Measurements from ENCODE around the gene BSN.

DNA sequence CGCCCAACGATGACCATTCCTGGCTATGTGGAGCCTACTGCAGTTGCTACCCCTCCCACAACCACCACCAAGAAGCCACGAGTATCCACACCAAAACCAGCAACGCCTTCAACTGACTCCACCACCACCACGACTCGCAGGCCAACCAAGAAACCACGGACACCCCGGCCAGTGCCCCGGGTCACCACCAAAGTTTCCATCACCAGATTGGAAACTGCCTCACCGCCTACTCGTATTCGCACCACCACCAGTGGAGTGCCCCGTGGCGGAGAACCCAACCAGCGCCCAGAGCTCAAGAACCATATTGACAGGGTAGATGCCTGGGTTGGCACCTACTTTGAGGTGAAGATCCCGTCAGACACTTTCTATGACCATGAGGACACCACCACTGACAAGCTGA, 22.6 kb upstream of the BSN start:
- TF ChIP-seq EZH2 (IDR thresholded peaks at IDR 0.05; ENCODE audit: low read depth, unreplicated experiment), result no peak
- no peak for TF ChIP-seq CREB1 (CRISPR knock-in tag; IDR thresholded peaks at IDR 0.05; ENCODE audit: low read depth)
- TF ChIP-seq, protein P1, sequence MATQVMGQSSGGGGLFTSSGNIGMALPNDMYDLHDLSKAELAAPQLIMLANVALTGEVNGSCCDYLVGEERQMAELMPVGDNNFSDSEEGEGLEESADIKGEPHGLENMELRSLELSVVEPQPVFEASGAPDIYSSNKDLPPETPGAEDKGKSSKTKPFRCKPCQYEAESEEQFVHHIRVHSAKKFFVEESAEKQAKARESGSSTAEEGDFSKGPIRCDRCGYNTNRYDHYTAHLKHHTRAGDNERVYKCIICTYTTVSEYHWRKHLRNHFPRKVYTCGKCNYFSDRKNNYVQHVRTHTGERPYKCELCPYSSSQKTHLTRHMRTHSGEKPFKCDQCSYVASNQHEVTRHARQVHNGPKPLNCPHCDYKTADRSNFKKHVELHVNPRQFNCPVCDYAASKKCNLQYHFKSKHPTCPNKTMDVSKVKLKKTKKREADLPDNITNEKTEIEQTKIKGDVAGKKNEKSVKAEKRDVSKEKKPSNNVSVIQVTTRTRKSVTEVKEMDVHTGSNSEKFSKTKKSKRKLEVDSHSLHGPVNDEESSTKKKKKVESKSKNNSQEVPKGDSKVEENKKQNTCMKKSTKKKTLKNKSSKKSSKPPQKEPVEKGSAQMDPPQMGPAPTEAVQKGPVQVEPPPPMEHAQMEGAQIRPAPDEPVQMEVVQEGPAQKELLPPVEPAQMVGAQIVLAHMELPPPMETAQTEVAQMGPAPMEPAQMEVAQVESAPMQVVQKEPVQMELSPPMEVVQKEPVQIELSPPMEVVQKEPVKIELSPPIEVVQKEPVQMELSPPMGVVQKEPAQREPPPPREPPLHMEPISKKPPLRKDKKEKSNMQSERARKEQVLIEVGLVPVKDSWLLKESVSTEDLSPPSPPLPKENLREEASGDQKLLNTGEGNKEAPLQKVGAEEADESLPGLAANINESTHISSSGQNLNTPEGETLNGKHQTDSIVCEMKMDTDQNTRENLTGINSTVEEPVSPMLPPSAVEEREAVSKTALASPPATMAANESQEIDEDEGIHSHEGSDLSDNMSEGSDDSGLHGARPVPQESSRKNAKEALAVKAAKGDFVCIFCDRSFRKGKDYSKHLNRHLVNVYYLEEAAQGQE (IDR thresholded peaks at IDR 0.05; ENCODE audit: unreplicated experiment), result no peak
- TF ChIP-seq, protein P2, sequence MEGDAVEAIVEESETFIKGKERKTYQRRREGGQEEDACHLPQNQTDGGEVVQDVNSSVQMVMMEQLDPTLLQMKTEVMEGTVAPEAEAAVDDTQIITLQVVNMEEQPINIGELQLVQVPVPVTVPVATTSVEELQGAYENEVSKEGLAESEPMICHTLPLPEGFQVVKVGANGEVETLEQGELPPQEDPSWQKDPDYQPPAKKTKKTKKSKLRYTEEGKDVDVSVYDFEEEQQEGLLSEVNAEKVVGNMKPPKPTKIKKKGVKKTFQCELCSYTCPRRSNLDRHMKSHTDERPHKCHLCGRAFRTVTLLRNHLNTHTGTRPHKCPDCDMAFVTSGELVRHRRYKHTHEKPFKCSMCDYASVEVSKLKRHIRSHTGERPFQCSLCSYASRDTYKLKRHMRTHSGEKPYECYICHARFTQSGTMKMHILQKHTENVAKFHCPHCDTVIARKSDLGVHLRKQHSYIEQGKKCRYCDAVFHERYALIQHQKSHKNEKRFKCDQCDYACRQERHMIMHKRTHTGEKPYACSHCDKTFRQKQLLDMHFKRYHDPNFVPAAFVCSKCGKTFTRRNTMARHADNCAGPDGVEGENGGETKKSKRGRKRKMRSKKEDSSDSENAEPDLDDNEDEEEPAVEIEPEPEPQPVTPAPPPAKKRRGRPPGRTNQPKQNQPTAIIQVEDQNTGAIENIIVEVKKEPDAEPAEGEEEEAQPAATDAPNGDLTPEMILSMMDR (conservative IDR thresholded peaks at IDR 0.05; ENCODE audit: low read depth in 2 of 2), result no peak
- no peak for TF ChIP-seq JUNB (IDR thresholded peaks at IDR 0.05; ENCODE audit: unreplicated experiment)
- TF ChIP-seq POLR2AphosphoS5 (IDR thresholded peaks at IDR 0.05; ENCODE audit: low read depth), result no peak
- no peak for TF ChIP-seq EZH2phosphoT487 (IDR thresholded peaks at IDR 0.05; ENCODE audit: unreplicated experiment)
